Smooth muscle cell (in vitro differentiated cells): ENCODE data around the gene BEST4. TPM values are rescaled to one million over a fixed set of nuclear protein-coding genes. Genes with fewer than 3 reads are reported as not detected.
"Not testable (repeated sequence)": the region's sequence is repeated elsewhere in the genome, so short reads cannot be mapped to it uniquely, and the experiment has no call there.

ENCODE experiments used
- DNase-seq: peaks from one replicate; lab custom pipeline; 2025; ENCODE audit not compliant: unreplicated experiment; lab: John Stamatoyannopoulos, UW
- H2AFZ ChIP-seq: fragments of 200-600 bp; sonication (generic); 2 replicates; pipeline ENCODE4 v1.6.0; 2016; ENCODE audit warnings: antibody characterized with exemption, low read depth, mild to moderate bottlenecking
- H3F3A ChIP-seq: fragments of 200-600 bp; sonication (generic); 2 replicates; pipeline ENCODE4 v1.6.0; 2017; ENCODE audit warnings: antibody characterized with exemption, low read depth
- H3K27ac ChIP-seq: fragments of 200-600 bp; sonication (generic); 2 replicates; pipeline ENCODE4 v1.5.1; 2016; ENCODE audit warnings: low read depth, mild to moderate bottlenecking
- H3K27me3 ChIP-seq: fragments of 200-600 bp; sonication (generic); 2 replicates; pipeline ENCODE4 v1.6.1; 2016; ENCODE audit warnings: low read depth, mild to moderate bottlenecking
- H3K36me3 ChIP-seq: fragments of 200-600 bp; sonication (generic); 2 replicates; pipeline ENCODE4 v1.5.1; 2016; ENCODE audit warnings: low read depth
- H3K4me1 ChIP-seq: fragments of 200-600 bp; sonication (generic); 2 replicates; pipeline ENCODE4 v1.5.1; 2016; ENCODE audit warnings: low read depth
- H3K4me2 ChIP-seq: fragments of 200-600 bp; sonication (generic); 2 replicates; pipeline ENCODE4 v1.6.0; 2016; ENCODE audit warnings: mild to moderate bottlenecking
- H3K4me3 ChIP-seq: fragments of 200-600 bp; sonication (generic); 2 replicates; pipeline ENCODE4 v1.5.1; 2016; ENCODE audit warnings: mild to moderate bottlenecking
- H3K79me2 ChIP-seq: fragments of 200-600 bp; sonication (generic); 2 replicates; pipeline ENCODE4 v1.6.0; 2016; ENCODE audit warnings: low read depth, mild to moderate bottlenecking
- H3K9ac ChIP-seq: fragments of 200-600 bp; sonication (generic); 2 replicates; pipeline ENCODE4 v1.6.0; 2016; ENCODE audit warnings: low read depth
- H3K9me3 ChIP-seq: fragments of 200-600 bp; sonication (generic); replicated peaks from 2 replicates; pipeline ENCODE4 v1.5.1; 2016; ENCODE audit warnings: low read depth
- H4K20me1 ChIP-seq: fragments of 200-600 bp; sonication (generic); 2 replicates; pipeline ENCODE4 v1.6.0; 2016; ENCODE audit warnings: low read depth
- WGBS: methylation state at CpG from one replicate; pipeline ENCODE4 v1.1.7; 2016; ENCODE audit warnings: low lambda C conversion rate; 5-methylcytosine and 5-hydroxymethylcytosine counted together
- polyA plus RNA-seq: library from polyadenylated mRNA; unstranded; fragments of >200 nt; fragmentation: Nextera tagmentation; extraction: Ambion mirVana; gene quantifications from 2 replicates; pipeline ENCODE4 v1.2.1, GENCODE V29; 2016
- total RNA-seq: library from RNA; depleted of rRNA; stranded (reverse); fragments of >200 nt; gene quantifications from 2 replicates; pipeline ENCODE4 v1.2.3, GENCODE V29; 2014
- TF ChIP-seq, protein P1 (sequence below): fragments of 200-600 bp; sonication (generic); IDR thresholded peaks from 2 replicates; pipeline ENCODE4 v1.5.1; 2017; ENCODE audit warnings: borderline replicate concordance, mild to moderate bottlenecking, antibody characterized with exemption; ENCODE audit not compliant: insufficient read depth, poor library complexity, severe bottlenecking

BEST4 gene
- total and polyA plus RNA-seq, 2 experiments from 2014 or later, result 0.54 to 0.78 TPM

DNA sequence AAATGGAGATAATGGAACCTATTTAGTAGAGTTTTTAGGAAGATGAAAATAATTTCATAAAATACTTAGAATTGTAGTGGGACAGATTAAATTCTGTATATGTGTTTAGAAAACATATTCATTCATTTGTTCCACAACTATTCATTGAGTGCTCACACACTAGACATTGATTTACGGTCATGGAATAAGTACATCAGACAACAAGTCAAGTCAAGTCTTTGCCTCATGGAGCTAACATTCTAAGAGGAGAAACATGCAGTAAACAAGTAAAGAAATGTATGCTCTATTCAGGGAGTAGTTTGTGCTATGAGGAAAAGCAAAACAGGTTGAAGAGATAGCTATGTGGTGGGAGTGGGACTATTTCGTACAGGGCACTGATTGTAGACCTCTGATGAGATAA lies 29.3 kb upstream of the BEST4 start:
- H3K36me3 ChIP-seq, result no peaks in the 10 kb centered on the region
- peak overlapping the region; percentile 71 for H3K27ac ChIP-seq
- no peak overlapping the region for H3K4me2 ChIP-seq
- 93% methylated on average over 2 of the region's 2 CpGs for WGBS
- no peak overlapping the region for H3K4me3 ChIP-seq
- H2AFZ ChIP-seq, result no peak overlapping the region
- H3K27me3 ChIP-seq, result no peaks in the 10 kb centered on the region
- H3K9me3 ChIP-seq, result no peaks in the 10 kb centered on the region
- H4K20me1 ChIP-seq, result peaks cover 12% of the 10 kb centered on the region
- H3F3A ChIP-seq, result peaks cover 19% of the 10 kb centered on the region
- peaks cover 15% of the 10 kb centered on the region for H3K4me1 ChIP-seq
- H3K9ac ChIP-seq, result no peak overlapping the region
- DNase-seq, result no peak
- TF ChIP-seq, protein P1, sequence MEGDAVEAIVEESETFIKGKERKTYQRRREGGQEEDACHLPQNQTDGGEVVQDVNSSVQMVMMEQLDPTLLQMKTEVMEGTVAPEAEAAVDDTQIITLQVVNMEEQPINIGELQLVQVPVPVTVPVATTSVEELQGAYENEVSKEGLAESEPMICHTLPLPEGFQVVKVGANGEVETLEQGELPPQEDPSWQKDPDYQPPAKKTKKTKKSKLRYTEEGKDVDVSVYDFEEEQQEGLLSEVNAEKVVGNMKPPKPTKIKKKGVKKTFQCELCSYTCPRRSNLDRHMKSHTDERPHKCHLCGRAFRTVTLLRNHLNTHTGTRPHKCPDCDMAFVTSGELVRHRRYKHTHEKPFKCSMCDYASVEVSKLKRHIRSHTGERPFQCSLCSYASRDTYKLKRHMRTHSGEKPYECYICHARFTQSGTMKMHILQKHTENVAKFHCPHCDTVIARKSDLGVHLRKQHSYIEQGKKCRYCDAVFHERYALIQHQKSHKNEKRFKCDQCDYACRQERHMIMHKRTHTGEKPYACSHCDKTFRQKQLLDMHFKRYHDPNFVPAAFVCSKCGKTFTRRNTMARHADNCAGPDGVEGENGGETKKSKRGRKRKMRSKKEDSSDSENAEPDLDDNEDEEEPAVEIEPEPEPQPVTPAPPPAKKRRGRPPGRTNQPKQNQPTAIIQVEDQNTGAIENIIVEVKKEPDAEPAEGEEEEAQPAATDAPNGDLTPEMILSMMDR, result no peak
- peaks cover 2% of the 10 kb centered on the region for H3K79me2 ChIP-seq

DNA sequence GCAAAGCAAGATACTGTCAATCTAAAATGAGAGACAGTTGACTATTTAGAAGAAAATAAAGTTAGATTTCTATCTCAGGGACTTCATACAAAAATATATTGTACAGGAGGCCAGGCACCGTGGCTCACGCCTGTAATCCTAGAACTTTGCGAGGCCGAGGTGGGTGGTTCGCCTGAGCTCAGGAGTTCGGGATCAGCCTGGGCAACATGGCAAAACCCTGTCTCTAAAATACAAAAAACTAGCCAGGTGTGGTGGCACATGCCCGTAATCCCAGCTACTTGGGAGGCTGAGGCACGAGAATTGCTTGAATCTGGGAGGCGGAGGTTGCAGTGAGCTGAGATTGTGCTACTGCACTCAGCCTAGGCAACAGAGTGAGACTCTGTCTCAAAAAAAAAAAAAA lies 28.0 kb upstream of the BEST4 start:
- H3K36me3 ChIP-seq, DNase-seq, H3K4me3 ChIP-seq, H3K27me3 ChIP-seq, H3K9me3 ChIP-seq, H3K79me2 ChIP-seq, H3K9ac ChIP-seq, H3K4me2 ChIP-seq, H2AFZ ChIP-seq: not testable (repeated sequence)
- WGBS, result 96% methylated on average over 9 of the region's 9 CpGs
- Histone ChIP-seq H3K27ac (peak overlapping the region; percentile 22), H3K4me1 (peaks cover 24% of the 10 kb centered on the region), H3F3A (peaks cover 19% of the 10 kb centered on the region), H4K20me1 (peaks cover 18% of the 10 kb centered on the region)

DNA sequence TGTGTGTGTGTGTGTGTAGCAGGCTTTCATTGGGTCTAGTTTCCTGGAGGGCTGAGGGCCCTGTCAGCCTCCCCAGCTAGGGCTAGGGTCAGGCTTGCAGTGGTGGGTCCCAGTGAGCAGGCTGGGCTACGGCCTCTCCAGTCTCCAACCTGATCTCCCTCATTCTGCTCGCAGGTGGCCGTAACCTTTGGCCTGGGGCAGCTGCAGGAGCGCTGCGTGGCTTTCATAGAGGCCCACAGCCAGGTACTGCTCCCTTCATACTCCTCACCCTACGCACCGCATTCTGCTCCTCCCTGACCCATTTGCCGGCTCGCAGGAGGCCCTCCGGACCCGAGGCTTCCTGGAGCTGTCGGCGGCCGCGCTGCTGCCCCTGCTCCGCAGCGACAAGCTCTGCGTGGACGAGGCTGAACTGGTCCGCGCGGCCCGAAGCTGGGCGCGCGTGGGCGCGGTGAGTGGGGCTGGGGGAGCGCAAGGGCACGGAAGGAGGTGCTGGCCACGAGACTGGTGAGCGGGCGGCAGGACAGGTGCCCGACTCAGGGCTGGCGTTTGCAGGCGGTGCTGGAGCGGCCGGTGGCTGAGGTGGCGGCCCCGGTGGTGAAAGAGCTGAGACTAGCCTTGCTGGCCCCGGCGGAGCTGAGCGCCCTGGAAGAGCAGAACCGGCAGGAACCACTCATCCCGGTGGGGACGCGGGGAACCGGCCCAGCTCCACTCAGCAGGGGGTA lies 25.0 kb upstream of the BEST4 start:
- H3K36me3 ChIP-seq, result no peaks in the 10 kb centered on the region
- H4K20me1 ChIP-seq, result peaks cover 18% of the 10 kb centered on the region
- no peak overlapping the region for H3K9ac ChIP-seq
- H3K4me3 ChIP-seq, result no peak overlapping the region
- TF ChIP-seq, protein P1, result no peak
- peak overlapping the region; percentile 22 for H3K27ac ChIP-seq
- H3K4me1 ChIP-seq, result peaks cover 38% of the 10 kb centered on the region
- no peaks in the 10 kb centered on the region for H3K27me3 ChIP-seq
- WGBS, result 58% methylated on average over 47 of the region's 48 CpGs
- peaks cover 41% of the 10 kb centered on the region for H3F3A ChIP-seq
- H3K4me2 ChIP-seq, result peak overlapping the region; percentile 40
- no peaks in the 10 kb centered on the region for H3K9me3 ChIP-seq
- H2AFZ ChIP-seq, result no peak overlapping the region
- peaks cover 21% of the 10 kb centered on the region for H3K79me2 ChIP-seq
- no peak for DNase-seq

DNA sequence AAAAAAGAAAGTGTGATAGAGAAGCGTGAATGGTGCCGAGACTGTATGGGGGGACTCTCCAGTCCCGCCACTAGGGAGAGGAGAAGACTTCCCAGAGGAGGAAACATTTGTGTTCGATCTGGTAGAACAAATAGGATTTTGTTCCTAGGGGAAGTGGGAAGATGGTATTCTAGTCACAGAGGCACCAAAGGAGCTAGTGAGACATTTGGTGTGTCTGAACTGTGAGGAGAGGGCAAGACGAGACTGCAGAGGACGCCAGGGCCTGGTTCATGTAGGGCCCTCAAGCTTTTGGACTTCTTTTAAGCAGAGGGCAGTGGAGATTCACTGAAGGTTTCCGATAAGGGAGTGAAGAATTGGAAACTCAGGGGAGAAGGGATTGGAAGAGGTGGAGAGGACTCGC lies 23.3 kb upstream of the BEST4 start:
- H3K36me3 ChIP-seq, result no peaks in the 10 kb centered on the region
- H3K79me2 ChIP-seq, result peaks cover 21% of the 10 kb centered on the region
- peaks cover 48% of the 10 kb centered on the region for H3K4me1 ChIP-seq
- peak overlapping the region; percentile 100 for H3K27ac ChIP-seq
- no peak overlapping the region for H3K4me3 ChIP-seq
- TF ChIP-seq, protein P1, result no peak
- no peaks in the 10 kb centered on the region for H3K27me3 ChIP-seq
- peaks cover 18% of the 10 kb centered on the region for H4K20me1 ChIP-seq
- H3K9me3 ChIP-seq, result no peaks in the 10 kb centered on the region
- H3F3A ChIP-seq, result peaks cover 40% of the 10 kb centered on the region
- 56% methylated on average over 8 of the region's 8 CpGs for WGBS
- no peak overlapping the region for H2AFZ ChIP-seq
- no peak for DNase-seq
- peak overlapping the region; percentile 91 for H3K4me2 ChIP-seq
- H3K9ac ChIP-seq, result peak overlapping the region; percentile 67

DNA sequence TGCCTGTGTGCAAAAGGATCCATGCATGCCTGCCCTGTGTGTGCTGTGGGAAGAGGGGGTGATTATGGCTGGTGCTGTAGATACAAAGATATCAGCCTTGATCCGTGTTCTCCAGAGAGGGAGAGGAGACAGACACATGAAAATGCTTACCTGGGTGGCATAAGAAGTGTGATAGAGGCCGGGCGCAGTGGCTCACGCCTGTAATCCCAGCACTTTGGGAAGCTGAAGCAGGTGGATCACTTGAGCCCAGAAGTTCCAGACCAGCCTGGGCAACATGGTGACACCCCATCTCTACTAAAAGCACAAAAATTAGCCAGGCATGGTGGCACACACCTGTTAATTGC lies 22.8 kb upstream of the BEST4 start:
- WGBS, result 94% methylated on average over 4 of the region's 4 CpGs
- Histone ChIP-seq H3K9ac (peak overlapping the region; percentile 98), H3F3A (peaks cover 40% of the 10 kb centered on the region), H3K4me1 (peaks cover 48% of the 10 kb centered on the region), H3K4me2 (peak overlapping the region; percentile 91), H4K20me1 (peaks cover 18% of the 10 kb centered on the region), H3K79me2 (peaks cover 21% of the 10 kb centered on the region), H3K27ac (peak overlapping the region; percentile 100)
- DNase-seq, H3K4me3 ChIP-seq, H3K36me3 ChIP-seq, H3K27me3 ChIP-seq, H2AFZ ChIP-seq, H3K9me3 ChIP-seq: not testable (repeated sequence)
